Measurements from ENCODE around the gene SCEL.
"Not testable (repeated sequence)": the region's sequence is repeated elsewhere in the genome, so short reads cannot be mapped to it uniquely, and the experiment has no call there.

The SCEL gene

GRCh38 chr13:77571956-77572355, 36.5 kb downstream of the SCEL start:
- FAIRE-seq: no peak

DNA sequence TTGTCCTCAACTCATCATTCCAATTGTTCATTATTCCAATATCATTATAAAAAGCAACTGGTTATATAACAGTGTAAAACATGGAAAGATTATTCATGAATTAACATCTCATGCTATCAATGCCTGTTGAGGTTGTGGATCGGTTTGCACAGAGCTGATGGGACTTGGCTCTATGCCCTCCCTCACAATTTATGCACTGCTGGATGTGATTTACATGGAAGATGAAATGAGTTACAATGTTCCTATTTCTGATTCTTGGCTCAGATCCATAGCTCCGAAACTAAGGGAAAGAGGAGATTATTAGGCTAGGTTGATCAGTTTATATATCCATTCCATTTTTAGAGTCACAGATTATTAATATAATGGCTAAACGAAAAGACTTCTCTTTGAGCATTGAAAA, 38.6 kb downstream of the SCEL start:
- FAIRE-seq: no peak

DNA sequence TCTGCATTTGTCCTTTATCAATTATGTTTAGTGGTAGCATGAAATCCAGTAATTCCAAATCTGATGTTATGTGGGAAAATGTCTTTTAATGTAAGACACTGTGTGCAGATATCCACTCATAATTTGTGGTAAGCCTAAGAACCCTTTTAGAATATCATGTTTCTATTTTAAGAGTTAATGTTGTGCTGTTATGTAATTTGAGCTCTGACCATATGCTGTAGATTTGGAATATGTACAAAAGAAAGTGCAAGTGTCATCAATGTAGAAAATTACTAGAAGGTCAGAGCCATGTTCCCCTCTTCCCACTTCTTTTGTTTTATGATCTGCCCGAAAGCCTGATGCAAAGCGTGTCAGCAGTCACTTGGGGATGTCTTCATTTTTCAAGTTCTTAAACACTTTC, 44.5 kb downstream of the SCEL start:
- FAIRE-seq: no peak

- FAIRE-seq: no peak
Measured at GRCh38 chr13:77580748-77581147, 45.2 kb downstream of the SCEL start.

- FAIRE-seq: no peak
Measured at GRCh38 chr13:77583581-77583980, 48.1 kb downstream of the SCEL start.

DNA sequence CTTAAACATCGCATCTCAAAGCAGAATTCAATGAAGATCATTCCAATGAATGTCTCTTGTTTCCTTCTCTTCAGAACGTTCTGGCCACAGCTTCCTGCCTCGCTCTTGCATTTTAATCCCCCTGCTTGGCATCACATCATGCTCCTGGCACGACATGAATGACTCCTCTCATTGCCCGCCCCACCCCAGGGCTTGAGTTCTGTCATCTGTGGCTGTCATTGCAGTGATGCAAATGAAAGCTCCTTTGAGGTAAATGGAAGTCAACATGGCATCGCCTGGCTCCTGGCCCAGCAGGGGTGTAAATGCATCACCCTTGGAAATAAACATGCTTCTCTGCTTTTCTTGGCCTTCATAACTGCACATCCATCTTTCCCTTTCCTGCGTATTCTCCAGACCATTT, 48.6 kb downstream of the SCEL start:
- no peak for FAIRE-seq

DNA sequence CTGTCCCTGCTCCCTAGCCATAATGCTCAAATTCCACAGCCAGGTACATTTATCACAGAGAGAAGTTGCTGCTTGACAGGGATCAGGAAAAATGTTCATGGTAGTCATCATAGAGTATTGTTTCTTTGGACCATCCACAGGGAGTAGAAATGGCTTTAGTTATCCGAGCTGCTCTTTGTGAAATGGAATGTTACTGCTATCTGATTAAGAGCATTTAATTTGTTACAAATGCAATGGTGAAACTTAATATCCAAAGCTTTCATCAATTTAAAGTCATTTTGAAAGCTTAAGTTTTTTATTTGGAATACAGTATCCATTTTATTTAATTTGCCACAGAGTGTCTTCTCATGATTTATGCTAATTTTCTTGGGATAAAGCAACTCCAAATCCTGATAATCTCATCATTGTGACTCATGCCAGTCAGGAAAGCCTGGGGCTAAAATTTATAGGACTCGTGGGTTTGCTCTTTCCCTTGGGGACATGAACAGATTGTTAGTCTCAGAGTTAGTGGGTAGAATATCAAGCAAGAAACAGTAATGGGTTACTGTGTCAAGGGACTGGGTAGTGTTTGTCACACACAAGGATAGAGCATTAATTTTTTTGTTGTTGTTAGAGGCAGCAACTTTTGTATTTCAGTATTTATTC, 59.8 kb downstream of the SCEL start:
- no peak for FAIRE-seq

GRCh38 chr13:77596777-77597176, 61.3 kb downstream of the SCEL start:
- no peak for FAIRE-seq

DNA sequence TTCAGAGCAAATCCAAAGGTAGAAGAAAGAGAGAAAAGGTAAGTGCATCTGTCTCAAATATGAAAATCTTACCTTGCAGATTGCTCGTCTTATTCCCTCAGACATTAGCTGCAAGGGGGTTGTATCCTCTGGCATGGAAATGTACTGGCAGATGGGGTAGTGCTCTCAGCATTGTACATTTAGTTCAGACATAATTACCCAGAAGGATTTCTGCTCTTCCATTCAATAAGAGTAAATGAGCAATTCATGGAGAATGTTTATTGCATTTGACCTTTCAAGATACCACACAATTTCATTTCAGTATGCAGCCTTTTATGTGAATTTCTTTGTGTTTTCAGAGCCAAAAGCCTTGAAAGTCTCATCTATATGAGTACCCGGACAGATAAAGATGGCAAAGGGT, 63.8 kb downstream of the SCEL start:
- FAIRE-seq: peak; percentile 55

DNA sequence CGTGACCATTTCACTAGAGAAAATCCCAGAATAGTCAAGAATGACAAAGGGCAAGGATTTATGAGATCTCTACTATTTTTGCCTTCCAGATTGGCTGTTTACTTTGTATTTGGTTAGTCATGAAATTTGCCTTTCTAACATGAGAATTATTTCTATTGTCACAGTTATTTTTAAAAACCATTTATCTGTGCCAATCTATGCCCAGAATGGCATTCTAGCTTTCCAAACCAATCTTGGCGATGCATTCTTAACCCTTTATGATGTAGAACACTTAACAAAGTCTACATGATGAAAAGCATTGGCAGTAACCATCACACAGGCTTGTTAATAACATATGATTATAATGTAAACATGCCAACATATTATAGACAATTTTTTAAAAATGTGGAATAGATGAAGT, 65.2 kb downstream of the SCEL start:
- FAIRE-seq: no peak

GRCh38 chr13:77611068-77611467, 75.6 kb downstream of the SCEL start:
- no peak for FAIRE-seq

- FAIRE-seq: no peak
Measured at GRCh38 chr13:77616027-77616426, 80.5 kb downstream of the SCEL start.

GRCh38 chr13:77619655-77620054, 84.1 kb downstream of the SCEL start:
- FAIRE-seq: no peak

- no peak for FAIRE-seq
Measured at GRCh38 chr13:77620138-77620537, 84.6 kb downstream of the SCEL start.

- FAIRE-seq: no peak
Measured at GRCh38 chr13:77623806-77624205, 88.3 kb downstream of the SCEL start.

- no peak for FAIRE-seq
Measured at GRCh38 chr13:77628170-77628569, 92.7 kb downstream of the SCEL start.

- FAIRE-seq: no peak
Measured at GRCh38 chr13:77637588-77637987, 102.1 kb downstream of the SCEL start.

DNA sequence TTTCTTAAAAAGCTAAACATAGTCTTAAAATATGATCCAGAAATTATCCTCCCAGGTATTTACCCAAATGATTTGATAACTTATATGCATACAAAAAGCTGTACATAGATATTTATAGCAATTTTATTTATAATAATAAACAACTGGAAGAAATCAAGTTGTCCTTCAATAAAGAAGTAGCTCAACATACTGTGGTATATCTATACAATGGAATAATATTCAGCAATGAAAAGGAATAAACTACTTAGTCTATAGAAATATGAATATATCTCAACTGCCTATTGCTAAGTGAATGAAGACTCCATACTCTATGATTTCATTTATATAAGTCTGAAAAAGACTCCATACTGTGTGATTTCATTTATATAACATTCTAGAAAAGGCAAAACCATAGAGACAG, 114.9 kb downstream of the SCEL start:
- no peak for FAIRE-seq

- FAIRE-seq: no peak
Measured at GRCh38 chr13:77653301-77653700, 117.8 kb downstream of the SCEL start.

GRCh38 chr13:77660016-77660415, 124.5 kb downstream of the SCEL start:
- FAIRE-seq: not testable (repeated sequence)

DNA sequence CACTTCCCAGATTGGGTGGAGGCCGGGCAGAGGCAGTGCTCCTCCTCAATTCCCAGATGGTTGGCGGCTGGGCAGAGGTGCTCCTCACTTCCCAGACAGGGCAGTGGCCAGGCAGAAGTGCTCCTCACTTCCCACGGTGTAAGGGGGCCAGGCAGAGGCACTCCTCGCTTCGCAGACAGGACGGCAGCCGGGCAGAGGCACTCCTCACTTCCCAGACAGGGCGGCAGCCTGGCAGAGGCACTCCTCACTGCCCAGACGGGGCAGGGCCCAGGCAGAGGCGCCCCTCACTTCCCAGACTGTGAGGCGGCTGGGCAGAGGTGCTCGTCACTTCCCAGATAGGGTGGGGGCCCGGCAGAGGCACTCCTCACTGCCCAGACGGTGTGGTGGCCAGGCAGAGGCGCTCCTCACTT, 125.3 kb downstream of the SCEL start:
- FAIRE-seq: no peak

- FAIRE-seq: not testable (repeated sequence)
Measured at GRCh38 chr13:77662301-77662700, 126.8 kb downstream of the SCEL start.

GRCh38 chr13:77662831-77663230, 127.3 kb downstream of the SCEL start:
- FAIRE-seq: not testable (repeated sequence)

DNA sequence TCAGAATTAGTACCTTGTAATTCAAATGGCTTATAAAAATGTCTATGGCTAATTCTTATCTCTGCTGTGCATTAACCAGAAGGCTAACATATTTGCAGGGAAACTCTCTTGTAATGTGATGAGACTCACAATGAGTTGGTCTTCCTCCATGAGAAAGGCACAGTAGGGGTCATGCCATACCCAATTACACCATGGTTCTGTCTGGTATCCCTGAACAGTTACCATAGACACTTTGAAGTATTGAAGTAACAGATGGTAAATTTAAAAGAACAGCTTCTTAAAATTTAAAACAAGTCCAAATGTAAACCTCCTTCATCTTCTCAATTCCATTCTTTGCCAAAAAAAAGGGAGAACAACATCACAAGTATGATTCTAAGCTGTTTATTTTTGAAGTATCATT, 139.3 kb downstream of the SCEL start:
- FAIRE-seq: no peak

DNA sequence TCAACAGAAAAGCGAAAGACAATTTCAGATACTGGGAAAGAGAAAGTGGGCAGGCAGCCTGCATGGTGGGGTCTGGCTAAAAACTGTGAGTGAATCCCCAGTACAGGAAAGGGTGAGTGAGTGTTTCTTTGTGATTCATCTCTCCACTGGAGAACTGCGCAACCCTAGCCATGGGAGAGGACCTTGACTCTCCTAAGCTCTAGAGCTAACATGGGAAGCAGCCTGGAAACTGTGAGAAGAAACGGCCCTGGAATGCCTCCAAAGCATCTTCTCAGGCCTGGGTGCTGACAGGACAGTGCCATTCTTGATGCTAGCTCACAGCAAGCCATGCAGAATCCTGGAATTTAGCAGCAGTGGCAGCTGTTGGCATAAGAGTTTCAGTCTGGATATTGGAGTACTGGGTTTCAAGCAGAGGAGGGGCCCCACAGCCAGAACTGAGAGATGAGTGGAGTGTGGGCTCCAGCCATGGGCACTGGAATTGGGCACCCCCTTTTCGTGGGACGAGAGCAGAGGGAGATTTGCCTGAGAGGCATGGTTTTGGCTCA, 143.3 kb downstream of the SCEL start:
- no peak for FAIRE-seq
